GM21390 (cell line): ENCODE data around the gene DCLK3.

Experiments
- ATAC-seq: cut with Tn5 transposase; IDR thresholded peaks from one replicate; pipeline ENCODE4 v1.9.1; 2021; ENCODE audit not compliant: unreplicated experiment

DCLK3 gene

GRCh38 chr3:36771931-36772330 is 7.6 kb upstream of the DCLK3 start:
- ATAC-seq, result no peak

- no peak for ATAC-seq
These were observed 5.6 kb upstream of the DCLK3 start for GRCh38 chr3:36769926-36770325.

GRCh38 chr3:36765104-36765503 is 751 bp upstream of the DCLK3 start:
- ATAC-seq, result no peak

DNA sequence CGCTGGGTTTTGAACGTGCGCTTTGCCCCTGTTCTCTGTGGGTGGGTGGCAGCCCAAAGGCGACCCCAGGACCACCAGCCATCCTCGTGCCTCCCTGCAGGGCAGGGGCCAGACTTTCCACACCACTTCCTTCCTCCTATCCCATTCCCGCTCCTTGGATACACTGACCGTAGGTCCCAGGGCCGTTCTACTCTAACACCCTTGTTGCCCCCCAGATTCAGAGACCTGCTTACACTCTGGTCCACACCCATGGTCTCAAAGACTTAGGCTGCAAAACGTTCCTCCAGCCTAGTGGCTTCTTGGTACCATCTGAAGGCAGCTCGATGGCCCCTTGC is 318 bp upstream of the DCLK3 start:
- no peak for ATAC-seq

DNA sequence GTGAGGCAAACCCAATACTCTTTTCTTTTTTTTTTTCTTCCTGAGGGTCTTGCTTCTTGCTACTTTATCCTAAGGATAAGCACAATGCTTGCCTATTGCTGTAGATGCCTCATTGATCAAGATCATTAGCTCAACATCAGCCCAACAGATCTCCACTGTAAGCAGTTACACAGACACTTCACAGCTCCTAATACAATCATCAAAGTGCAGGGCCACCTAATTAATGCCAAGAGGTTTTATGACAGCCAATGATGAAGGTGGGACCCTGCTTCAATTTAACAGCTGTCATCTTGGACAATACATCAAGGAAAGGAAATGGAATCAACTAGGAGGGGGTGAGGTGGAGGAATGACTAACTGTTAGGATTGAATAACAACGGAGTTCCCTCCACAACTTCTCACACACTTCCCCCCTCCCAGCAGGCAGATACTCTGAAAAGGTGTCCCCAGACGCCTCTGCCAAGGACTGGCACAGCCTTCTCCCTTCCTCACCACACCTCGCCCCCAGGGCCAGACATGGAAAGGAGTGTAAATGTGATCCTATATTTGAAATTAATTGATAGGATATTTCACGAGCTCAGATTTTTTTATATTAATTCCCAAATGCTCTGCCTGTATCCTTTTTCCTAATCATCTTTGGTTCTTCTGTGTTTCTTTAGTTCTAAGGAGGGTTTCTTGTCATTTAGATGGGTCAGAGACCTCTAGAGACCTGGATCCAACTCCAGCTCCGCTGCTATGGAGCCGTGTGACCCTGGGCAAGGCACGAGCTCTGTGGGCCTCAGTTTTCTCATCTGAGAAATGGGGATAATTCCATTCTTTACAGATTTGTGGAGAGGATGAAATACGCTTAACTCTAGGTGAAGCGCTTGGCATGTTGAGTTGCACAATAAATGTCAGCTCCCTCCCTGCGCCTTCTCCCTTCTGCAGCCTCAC is 1.2 kb downstream of the DCLK3 start:
- no peak for ATAC-seq

GRCh38 chr3:36761779-36762178 is 2.6 kb downstream of the DCLK3 start:
- no peak for ATAC-seq

DNA sequence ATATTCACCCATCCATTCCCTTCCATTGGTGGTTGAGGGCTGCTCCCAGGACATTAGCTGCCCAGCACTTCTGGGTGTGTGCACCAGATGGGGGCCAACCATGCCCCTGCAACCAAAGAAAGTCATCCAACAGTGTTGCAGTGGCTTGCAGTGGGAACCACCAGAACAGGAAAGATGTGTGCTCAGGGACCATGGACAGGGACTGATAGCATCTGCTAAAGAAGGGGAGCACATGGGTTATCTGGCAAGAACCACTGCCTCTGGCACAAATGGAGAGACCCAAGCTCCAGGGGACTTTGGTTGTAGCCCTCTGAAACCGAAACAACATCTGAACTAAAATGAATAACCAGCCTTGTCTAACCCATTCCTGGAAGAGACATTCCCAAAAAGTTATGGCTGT is 8.1 kb downstream of the DCLK3 start:
- no peak for ATAC-seq

GRCh38 chr3:36751326-36751725 is 13.0 kb downstream of the DCLK3 start:
- no peak for ATAC-seq

DNA sequence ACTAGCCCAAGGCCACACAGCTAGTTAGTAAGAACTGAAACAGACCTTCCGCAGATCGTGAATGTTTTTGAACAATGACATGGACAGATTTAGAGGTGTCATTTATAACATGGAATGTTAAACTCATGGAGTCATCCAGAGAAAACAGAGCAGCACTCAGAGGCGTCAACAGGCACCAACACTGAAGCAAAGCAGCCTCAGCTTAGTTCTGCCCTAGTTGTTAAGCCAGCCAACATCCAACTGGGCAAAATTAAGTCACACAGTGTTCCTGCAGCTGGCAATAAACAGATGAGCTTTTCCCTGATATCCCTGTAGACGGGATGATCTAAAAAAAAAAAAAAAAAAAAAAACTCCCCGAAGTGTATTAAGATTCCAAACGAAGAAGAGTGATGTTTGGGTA is 13.6 kb downstream of the DCLK3 start:
- ATAC-seq, result no peak

DNA sequence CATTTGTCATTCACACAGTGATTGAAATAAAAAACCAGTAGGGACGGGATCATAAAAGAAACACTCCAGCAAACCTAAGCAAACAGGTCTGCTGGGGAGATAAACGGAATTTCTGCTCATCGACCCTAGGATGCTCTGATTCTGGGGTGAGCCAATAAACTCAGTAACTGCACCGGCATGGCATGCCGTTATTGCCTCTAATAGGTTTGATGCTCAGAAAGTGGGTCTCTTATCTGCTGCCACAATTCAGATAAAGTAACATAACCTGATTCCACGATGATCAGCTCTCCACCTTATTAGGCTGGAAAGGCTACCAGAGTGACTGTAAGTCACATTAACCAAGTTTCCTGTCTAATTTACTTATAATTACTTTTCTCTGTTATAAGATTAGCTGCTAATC is 19.6 kb downstream of the DCLK3 start:
- no peak for ATAC-seq

GRCh38 chr3:36743826-36744225 is 20.5 kb downstream of the DCLK3 start:
- no peak for ATAC-seq

DNA sequence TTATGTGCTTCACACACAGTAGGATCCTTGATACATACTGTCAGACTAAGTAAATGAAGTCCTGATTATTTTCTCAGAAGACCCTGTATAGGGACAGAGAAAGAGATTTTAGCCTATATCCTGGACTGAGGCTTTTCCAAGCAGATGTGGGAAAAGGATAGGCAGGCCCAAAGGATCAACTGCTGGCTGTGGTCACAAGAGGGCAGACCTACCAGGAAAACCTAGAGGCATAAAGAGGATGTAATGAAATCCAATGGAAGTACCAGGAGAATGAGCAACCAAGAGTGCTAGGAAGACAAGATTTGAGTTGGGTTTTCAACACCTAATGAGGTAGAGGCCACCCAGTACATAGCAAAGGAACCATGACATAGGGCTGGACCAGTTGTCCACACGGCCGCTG is 23.1 kb downstream of the DCLK3 start:
- ATAC-seq, result no peak

DNA sequence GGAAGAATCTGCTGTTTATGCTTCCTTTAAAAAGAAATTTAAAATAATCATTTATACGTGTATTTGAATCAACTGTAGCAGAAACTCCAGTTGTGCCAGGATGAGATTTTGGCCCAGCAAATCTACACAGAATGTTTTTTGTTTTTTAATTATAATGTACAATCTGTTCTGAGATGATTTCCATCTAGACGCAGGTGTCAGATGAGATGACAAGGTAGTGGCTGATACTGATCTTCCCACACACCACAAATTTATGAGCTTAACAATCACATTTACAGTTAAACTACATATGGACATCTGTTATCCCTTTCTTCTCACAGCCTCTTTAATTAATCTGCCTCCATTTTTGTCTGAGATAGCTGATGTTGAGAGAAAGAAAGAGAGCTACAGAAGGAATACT is 23.6 kb downstream of the DCLK3 start:
- ATAC-seq, result no peak

DNA sequence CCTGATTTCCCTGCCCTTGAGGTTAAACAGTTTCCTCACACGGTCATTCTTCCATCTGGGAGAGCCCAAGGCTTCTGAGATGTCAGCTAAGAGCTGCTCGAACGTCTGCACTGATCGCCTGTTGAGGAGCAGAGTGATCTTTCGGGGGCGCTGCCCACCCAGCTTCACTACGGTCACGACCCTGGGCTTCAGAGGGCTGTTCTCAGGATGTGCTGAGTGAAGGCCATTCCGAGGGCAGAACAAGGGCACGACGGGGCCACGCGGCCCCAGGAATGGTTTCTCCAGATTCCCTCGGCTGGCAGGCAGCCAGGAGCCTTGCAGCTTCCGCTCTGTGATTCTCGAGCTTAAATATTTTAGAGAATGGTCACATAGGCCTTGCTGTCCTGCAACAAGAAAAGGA is 25.7 kb downstream of the DCLK3 start:
- no peak for ATAC-seq

DNA sequence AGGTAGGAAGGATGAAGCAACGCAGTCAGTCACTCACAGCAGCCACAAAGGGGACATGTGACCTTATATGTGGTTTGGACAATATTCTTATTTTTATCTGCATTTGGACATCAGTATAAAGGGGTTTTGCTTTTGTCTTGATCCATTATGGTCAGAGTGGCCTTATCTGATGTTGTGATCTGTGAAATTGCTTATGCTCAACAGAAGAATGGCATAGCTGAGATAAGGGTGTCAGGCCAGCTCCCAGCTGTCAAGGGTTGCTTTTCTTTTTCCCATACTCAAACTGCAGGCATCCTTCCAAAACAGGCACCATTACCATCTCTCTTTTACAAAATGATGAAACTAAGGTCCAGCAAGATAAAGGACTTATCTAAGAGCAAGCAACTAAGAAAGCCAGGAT is 28.1 kb downstream of the DCLK3 start:
- no peak for ATAC-seq

GRCh38 chr3:36734742-36735141 is 29.6 kb downstream of the DCLK3 start:
- no peak for ATAC-seq

DNA sequence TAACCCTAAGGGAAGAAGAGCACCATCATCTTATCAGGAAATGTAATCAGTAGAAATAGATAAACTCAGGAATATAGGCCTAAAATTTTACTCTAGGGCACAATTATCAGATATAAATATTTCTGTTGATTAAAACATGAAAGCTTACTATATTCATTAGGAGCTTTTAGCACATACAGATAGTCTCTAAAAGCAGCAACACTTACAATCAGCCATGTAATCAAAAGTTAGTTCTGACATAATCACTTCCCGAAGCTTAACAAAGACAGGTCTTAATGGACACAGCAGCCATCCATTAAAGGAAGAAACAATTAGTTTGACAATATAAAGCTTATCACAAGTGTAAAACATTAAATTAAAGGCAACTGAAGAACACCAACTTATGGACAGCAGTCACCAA is 30.6 kb downstream of the DCLK3 start:
- ATAC-seq, result no peak

DNA sequence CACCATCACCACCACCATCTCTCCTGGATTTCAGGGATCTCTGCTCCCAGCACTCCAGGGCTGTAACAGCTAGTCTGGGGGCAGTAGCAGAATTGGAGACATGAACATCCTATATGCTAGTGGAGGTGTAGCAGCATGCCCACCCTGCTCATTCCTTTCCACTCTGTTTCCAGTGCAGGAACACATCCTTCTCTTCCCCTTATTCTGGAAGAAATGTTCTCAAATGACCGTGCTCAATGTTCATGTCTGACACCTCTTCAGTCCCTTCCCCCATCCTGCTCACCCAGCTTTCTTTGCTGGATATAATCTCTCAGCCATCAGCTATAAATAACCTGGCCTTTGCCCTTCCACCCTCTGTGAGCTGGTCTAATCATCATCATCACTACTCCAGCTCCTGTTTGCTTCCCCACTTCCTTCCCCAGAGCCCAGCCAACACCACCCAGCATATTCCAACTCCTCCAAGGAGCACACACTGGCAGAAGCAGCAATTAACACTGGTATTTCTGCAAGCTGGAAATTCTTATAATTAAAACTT is 31.1 kb downstream of the DCLK3 start:
- no peak for ATAC-seq

GRCh38 chr3:36730966-36731365 is 33.4 kb downstream of the DCLK3 start:
- ATAC-seq, result no peak

DNA sequence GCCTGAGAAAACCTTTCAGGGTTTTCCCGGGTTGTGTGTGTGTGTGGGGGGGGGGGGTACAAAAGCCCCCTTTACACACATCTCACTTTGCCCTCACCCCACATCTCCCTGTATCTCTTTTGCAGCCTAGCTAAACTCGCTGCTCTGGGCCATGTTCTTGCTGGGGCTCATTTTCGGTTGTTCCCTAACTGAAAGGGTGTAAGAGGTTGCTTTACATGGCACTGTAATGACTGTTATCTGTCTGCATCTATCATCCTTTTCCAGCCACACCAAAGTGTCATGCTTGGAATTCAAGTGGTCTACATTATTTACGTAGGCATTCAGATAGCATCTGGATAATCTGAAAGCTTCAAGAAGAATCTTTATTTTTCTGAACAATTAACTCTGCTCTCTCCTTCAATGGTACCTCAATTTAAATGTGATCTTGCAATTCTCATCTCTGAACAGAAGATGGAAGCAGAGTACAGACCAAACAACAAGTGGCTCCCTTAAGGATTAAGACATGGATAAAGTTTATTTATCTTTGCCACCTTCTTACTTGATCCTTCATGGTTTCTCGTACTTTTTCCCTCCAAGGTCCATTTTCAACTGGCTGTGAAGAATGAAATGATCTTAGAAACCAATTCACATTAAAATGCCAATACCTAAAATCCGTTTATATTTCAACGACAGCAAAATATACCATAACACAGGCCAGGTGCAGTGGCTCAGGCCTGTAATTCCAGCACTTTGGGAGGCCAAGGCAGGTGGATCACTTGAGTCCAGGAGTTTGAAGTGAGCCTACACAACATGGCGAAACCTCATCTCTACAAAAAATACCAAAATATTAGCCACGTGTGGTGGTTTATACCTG is 34.9 kb downstream of the DCLK3 start:
- ATAC-seq, result peak; percentile 72

- no peak for ATAC-seq
These were observed 49.8 kb downstream of the DCLK3 start for GRCh38 chr3:36714343-36715086.
